ENCODE results near the gene SPRYD3. TPM values are rescaled to one million over a fixed set of nuclear protein-coding genes. Genes with fewer than 3 reads are reported as not detected.

The SPRYD3 gene
- total RNA-seq, 4 donors from 2014 or later, result 21.0 to 39.5 (median 28.4) TPM

DNA sequence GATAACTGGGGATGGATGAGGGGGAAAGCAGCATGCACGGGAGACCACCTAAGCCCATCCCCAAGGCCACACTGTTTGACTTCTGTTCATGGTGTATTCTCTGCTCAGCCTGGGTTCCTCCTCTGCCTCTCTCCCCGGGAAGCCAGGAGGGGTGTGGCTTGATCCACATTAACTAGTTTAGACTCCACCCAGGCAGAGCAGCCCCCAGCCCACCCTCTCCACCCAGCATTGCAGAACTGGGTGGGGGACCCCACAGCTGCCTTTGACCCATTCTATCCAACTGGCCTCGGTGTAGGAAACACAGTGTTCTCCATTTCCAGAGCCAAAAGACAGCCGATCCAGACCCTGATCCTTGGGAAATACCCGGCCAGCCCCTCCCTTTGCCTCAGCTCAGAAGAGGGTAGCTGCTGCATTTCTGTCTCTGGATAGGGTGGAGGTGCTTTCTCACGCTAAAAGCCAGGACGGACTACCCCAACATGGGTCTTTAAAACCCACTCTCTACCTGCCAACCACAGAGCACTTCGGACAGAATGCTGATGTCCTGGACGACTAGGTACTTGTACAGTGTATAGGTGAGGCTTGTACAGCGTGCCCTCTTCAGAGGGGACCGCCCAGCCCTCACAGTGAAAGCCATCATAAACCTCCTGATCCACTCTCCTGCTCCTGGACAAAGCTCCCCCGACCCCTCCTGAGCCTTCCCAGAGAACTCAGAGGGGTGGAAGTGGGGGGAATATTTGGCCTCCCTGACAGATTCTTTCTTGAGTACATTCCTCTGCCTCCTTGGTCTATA is 9.4 kb downstream of the SPRYD3 start:
- TF ChIP-seq POLR2A (IDR thresholded peaks at IDR 0.05), result no peak
- TF ChIP-seq, protein P1, sequence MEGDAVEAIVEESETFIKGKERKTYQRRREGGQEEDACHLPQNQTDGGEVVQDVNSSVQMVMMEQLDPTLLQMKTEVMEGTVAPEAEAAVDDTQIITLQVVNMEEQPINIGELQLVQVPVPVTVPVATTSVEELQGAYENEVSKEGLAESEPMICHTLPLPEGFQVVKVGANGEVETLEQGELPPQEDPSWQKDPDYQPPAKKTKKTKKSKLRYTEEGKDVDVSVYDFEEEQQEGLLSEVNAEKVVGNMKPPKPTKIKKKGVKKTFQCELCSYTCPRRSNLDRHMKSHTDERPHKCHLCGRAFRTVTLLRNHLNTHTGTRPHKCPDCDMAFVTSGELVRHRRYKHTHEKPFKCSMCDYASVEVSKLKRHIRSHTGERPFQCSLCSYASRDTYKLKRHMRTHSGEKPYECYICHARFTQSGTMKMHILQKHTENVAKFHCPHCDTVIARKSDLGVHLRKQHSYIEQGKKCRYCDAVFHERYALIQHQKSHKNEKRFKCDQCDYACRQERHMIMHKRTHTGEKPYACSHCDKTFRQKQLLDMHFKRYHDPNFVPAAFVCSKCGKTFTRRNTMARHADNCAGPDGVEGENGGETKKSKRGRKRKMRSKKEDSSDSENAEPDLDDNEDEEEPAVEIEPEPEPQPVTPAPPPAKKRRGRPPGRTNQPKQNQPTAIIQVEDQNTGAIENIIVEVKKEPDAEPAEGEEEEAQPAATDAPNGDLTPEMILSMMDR (IDR thresholded peaks at IDR 0.05), result no peak
- peak; percentile 77 to 88 for DNase-seq (ENCODE audit: low spot score in 2 of 2)
- intact Hi-C loops (cut with DNase I; ENCODE audit: low total_unique reads), result loop anchor here (10.0 kb wide), 1 partner anchor 125 kb away; no protein-coding TSS in a partner anchor
- 51% methylated on average over 12 of the region's 12 CpGs for WGBS, 2 donors
- H3K4me3 ChIP-seq (ENCODE audit: low read depth, poor library complexity, severe bottlenecking), result no peak overlapping the region

DNA sequence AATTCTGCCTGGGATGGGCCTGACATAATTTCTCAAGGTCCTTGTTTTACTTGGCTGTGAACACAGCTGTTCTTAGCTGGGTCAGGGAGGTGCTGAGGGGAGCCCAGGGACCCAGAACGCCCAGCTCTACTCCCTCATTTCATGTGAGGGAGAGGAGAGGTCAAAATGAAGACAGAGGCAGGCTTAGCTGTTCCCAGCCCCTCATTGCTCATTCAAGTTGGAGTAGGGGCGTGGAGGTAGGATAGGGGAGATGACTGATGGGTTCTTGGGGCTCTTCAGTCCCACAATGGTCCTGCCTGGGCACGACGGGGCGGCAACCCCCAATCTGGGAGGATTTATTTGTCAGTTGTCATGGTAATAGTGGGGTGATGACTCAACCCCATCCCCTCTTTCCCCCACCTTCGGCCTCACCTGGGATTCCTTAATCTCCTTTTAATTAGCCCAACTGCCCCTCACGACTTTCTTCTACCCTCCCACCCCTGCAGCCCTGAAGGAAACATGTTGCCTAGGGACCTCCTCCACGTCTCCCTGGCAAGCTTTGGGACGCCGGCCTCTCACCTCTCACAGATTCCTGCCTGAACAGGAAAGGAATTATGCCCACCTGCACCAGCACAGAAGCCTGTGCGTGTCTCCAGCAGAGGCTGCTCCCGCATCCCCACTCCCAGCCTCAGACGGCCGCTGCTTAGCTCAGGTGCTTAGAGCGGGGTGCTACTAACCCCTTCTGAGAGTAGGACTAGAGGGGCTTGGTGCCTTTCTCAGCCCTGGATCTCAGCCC is 10.2 kb downstream of the SPRYD3 start:
- peak in 1 of 2 donors; percentile 83 for DNase-seq (ENCODE audit: low spot score in 2 of 2)
- intact Hi-C loops (cut with DNase I; ENCODE audit: low total_unique reads), result loop anchor here (1.0 to 10.0 kb wide), 2 partner anchors 30 to 126 kb away; no protein-coding TSS in a partner anchor
- no peak for TF ChIP-seq POLR2A (IDR thresholded peaks at IDR 0.05)
- TF ChIP-seq, protein P1 (IDR thresholded peaks at IDR 0.05), result no peak
- H3K4me3 ChIP-seq (ENCODE audit: low read depth, poor library complexity, severe bottlenecking), result no peak overlapping the region
- WGBS, 2 donors, result 57 to 73% methylated on average over 15 of the region's 15 CpGs

DNA sequence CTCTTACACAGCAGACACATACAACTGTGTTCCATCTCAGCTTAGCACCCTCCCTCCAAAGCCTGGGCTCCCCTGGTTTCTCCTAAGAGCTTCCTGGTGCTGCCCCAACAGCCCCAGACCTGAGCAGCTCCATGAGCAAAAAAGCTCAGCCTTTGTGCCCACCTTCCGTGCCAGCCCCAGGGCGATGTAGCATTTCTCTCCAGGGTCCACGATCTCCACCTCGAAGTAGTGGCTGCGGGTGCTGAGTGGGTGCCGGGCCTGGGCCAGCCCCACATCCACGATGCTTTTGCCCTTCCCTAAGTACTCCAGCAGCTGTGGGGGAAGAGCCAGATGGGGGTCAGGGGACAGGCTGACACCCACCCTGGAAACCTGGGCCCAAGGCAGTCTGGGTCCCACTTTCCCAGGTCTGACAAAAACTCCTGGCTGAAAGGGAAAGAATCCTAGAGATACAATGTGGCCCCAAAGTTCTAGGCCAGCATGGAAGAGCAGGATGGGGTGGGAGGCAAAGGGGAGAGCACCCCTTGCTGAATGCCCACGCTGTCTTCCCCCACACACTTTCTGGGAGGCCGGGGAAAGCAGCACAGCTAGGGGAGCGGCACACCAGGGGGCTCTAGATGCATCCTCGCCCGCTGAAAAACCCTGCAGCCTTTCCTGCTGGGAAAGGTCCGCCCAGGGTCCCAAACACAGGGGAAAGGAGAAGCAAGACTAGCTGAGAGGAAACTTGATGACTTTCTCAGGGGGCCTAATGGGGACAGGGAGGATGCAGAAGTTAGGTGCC is 11.0 kb downstream of the SPRYD3 start:
- H3K4me3 ChIP-seq (ENCODE audit: low read depth, poor library complexity, severe bottlenecking), result no peak overlapping the region
- intact Hi-C loops (cut with DNase I; ENCODE audit: low total_unique reads), result loop anchor here (1.0 to 10.0 kb wide), 2 partner anchors 29 to 127 kb away; no protein-coding TSS in a partner anchor
- peak in 1 of 2 donors; percentile 83 for DNase-seq (ENCODE audit: low spot score in 2 of 2)
- 82 to 90% methylated on average over 13 of the region's 13 CpGs for WGBS, 2 donors
- TF ChIP-seq POLR2A (IDR thresholded peaks at IDR 0.05), result no peak
- TF ChIP-seq, protein P1 (IDR thresholded peaks at IDR 0.05), result no peak

DNA sequence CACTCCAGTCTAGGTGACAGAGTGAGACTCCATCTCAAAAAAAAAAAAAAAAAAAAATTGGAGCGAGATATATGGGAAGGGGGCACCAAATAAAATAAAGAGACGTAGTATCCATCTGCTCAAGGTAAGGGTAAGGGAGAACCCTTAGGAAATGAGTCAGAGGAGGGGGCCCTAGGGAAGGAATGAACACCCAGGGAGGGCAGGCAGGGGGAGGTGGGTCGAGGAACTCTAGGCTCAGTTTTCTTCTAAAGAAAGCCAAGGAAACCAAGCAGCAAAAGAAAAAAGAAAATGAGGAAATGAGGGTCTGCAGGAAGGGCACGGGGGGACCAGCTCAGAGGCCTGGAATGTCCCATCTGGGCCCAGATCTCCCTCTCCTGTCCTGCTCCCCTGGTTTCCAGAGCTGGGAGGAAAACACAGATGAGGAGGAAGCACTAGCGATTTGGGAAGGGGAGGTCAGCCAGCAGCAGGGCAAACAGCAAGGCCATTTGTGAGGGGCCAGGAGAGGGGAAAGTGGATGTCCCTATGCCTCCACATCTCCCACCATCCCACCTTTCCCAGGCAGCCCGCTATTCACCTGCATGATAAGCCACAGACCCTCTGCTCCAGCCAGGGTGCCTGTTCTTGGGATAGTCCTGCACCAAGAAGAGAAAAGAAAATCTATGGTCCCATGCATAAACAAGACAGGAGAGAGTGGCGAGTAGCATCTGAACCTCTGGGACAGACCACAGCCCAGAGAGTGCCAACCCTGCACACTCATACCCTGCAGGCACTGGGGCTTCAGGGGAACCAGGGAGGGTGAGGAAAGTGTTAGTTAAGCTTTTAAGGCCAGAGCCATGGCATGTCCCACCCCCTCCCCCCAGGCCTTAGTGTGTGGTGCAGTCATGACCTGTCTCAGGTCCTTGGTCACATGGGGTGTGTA is 11.9 kb downstream of the SPRYD3 start:
- intact Hi-C loops (cut with DNase I; ENCODE audit: low total_unique reads), result loop anchor here (10.0 kb wide), 1 partner anchor 127 kb away; no protein-coding TSS in a partner anchor

More for the DNA sequence above, 11.9 kb downstream of the SPRYD3 start:
- no peak overlapping the region for H3K4me3 ChIP-seq (ENCODE audit: low read depth, poor library complexity, severe bottlenecking)
- TF ChIP-seq, protein P1 (IDR thresholded peaks at IDR 0.05), result no peak
- no peak for TF ChIP-seq POLR2A (IDR thresholded peaks at IDR 0.05)
- 81 to 84% methylated on average over 7 of the region's 7 CpGs for WGBS, 2 donors
- DNase-seq (ENCODE audit: low spot score in 2 of 2), result peak in 1 of 2 donors; percentile 76

All from lower leg skin (tissue), 4 donors.